Ureter (tissue), 1 donor: Measurements from ENCODE around the gene ANK2. TPM values are rescaled to one million over a fixed set of nuclear protein-coding genes. Genes with fewer than 3 reads are reported as not detected.
"Not testable (repeated sequence)": the region's sequence is repeated elsewhere in the genome, so short reads cannot be mapped to it uniquely, and the experiment has no call there.

ENCODE experiments used
- DNase-seq: peaks from one replicate; pipeline ENCODE4 v3.0.0-alpha.2; 2020; ENCODE audit warnings: low spot score
- total RNA-seq: library from RNA; stranded (reverse); gene quantifications from one replicate; pipeline ENCODE4 v1.2.4, GENCODE V29; 2023
- donor health status: DM: yes; HTN: yes; CAD: no.

Gene ANK2
- total RNA-seq, 1 donor from 2014 or later = 31.4 TPM

DNA sequence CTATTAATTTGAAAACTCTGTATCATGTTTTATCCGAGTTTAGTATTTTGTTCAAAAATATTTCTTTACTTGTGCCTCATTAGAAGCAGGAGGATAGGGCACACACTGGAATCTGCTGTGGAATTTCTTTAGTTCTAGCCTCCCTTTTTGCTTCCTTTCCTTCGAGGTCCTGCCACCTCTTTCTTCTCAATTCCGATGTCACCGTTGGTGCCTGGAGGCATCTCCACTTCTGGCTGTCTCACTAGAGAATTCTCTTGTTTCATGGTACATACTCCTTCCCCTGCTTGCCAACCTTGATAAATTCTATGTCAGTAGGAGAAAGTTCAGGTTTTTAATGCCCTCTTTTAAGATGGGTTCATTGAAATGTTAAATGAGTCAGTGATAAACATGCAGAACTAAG, 140.1 kb downstream of the ANK2 start:
- DNase-seq = no peak

DNA sequence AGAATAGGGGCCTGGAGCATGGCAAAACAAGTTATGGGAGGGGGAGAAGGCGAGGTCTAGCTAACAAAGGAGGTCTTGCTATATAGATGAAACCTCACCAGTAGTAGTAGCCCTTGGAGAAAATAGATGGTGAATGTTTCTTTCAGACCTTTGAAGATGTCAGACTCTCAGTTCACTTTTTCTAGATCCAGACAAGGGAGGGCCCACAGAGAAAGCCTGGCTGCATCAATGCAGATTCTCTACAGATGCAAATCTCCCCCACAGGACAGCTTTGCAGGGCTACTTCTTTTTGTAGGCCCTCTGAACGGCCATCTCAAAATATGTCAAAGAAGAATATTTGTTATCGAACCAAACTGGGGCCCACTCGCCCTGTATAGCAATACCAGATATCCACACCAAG, 159.7 kb downstream of the ANK2 start:
- DNase-seq = no peak

- no peak for DNase-seq
Observed at GRCh38 chr4:113209652-113210320, 160.3 kb downstream of the ANK2 start.

DNA sequence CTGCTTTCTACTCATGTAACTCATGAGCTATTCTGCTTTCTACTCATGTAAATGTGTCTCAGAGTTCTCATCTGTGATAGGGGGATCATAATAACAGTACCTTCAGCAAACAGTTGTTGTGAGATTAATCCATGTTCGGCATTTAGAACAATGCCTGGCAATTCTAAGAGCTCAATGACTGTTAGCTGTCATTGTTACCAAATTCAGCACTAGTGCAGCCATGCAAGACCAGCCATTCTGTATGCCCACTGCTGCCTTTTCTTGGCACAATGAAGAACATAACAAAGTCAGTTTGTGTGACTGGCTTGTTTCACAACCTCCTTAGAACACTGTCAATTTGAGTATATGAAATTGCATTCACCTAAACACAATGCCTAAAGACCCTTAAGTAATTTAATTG, 163.2 kb downstream of the ANK2 start:
- DNase-seq = no peak

DNA sequence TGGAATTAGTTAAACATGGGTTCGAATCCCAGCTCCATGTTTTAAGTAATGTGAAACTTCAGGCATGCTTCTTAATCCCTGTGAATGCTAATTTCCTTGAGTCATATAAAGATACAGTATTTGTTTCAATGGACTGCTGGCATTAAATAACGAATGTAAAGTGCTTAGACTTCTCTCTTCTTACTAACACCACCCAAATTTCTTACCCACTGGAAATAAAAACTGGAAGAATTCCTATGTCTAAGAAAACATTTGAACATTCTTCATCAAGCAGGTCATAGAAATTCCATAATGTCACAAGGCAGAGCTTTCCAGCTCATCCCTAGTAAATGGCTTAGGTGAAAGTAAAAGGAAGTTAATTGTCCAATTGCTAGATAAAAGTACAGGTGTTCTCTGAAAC, 172.5 kb downstream of the ANK2 start:
- DNase-seq = no peak

DNA sequence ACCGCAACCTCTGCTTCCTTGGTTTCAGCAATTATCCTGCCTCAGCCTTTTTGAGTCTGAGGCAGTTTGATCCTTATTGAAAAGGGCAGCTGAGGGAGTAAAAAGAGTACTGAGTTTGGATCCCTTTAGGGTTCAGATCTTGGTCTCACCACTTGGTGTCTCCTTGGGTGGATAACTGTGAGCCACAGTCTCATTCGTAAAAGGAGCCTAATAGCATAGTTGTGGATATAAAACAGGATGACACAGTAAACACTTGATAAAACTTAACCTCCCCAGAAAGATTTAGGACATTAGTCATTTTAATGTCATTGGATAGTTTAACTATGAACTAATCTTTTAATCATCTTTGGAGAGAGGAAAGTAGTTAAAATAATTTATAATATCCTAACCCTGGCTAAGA, 173.0 kb downstream of the ANK2 start:
- DNase-seq = no peak

DNA sequence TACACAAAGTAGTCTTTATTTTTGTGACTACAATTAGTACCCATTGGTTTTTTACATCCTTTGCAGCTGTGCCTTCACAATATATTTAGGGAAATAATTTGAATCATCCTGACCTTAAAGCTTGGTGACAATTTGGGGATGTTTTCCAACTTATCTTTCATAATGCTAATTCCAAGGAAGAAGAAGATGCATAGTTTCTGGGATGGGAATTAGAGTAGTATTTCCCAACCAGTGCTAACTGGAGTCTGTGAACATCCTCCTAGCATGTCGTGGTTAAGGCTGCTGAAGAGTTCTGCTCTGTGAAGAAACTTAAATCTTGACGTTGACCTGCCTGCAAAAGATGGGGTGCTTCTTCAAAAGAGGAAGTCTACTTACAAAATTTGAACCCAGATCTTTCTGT, 173.5 kb downstream of the ANK2 start:
- DNase-seq = no peak

DNA sequence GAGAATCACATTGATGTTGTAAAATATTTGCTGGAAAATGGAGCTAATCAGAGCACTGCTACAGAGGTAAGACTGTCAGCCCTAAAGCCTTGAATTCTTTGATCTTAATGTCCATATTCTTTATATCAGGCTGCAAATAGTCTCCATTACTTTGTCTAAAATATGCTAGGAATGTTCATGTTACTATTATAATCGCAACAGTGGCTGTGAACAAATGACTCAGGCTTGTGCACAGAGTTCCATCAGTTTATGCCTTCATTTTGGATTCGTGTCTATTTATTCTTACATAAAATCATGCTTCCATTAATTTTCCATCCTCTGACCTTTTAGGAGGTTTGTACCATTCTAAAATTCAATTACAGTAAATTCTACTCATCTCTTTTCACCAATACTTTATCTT, 182.7 kb downstream of the ANK2 start:
- DNase-seq = no peak

- no peak for DNase-seq
Observed at GRCh38 chr4:113236916-113237315, 187.5 kb downstream of the ANK2 start.

GRCh38 chr4:113243312-113243711, 193.9 kb downstream of the ANK2 start:
- DNase-seq = no peak

GRCh38 chr4:113244747-113245146, 195.3 kb downstream of the ANK2 start:
- not testable (repeated sequence) for DNase-seq

DNA sequence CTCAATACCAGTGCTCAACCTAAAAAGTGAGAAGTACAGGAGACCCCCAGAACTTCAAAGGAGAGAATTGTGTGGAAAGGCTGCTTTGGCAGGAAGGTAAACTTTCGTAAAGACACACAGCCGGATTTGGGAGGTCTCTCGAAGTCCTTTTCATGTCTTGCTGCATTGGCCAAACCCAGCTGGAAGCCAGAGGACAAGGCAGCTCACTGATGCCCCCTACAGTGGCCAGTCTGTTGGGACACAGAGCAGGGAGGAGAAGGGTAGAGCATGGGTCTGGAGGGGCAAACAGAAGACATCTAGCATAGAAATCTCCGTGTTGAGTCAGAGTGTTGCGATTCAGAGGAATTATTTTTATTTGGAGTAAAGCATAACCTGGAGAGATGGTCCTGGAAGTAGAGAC, 198.9 kb downstream of the ANK2 start:
- DNase-seq = no peak

DNA sequence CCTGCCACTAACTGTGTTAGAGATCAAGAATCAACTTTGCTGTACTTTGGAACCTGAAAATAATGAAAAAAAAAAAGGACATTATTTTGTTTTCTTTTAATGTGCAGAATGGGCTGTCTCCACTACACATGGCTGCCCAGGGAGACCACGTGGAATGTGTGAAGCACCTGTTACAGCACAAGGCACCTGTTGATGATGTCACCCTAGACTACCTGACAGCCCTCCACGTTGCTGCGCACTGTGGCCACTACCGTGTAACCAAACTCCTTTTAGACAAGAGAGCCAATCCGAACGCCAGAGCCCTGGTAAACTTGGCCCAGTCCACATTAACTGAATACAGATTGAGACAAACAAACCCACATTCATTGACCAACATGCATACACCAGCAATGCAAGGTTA, 206.2 kb downstream of the ANK2 start:
- no peak for DNase-seq

DNA sequence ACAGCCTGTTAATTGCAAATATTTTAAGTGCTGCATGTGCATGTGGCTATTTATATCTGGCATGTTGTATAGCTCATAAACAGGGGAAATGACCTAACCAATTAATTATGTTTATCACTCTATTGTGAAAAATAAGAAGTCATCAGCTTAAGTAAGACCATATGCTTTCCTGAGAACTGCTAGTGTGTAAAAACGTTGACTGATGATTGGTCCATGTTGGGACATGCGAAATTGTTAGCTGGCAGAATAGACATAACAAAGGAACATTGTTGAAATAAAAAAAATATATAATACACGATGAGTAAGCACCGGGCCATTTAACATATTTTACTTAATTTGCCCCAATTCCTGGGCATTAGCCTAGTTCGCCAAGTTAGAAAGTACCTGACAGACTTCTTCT, 207.5 kb downstream of the ANK2 start:
- DNase-seq = no peak

GRCh38 chr4:113260688-113261087, 211.2 kb downstream of the ANK2 start:
- DNase-seq = no peak

DNA sequence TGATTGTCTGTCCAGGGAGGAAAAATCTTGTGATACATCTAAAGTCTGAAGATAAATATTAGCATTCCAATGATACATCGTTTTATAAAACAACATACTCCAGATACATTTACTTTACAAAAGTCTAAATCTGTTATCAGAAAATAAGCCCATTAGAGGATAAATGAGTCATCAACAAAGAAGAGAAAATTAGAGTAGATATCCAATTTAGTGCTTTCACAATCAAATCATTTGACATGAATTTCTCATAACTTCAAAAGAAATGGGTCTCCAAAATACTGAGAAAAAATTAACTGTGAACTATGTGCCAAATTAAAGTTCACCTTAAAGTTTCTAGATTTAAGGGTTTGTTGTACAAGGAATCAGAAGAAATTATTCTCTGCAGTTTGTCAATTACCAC, 213.8 kb downstream of the ANK2 start:
- DNase-seq = no peak

- no peak for DNase-seq
Observed at GRCh38 chr4:113270520-113271319, 221.3 kb downstream of the ANK2 start.

DNA sequence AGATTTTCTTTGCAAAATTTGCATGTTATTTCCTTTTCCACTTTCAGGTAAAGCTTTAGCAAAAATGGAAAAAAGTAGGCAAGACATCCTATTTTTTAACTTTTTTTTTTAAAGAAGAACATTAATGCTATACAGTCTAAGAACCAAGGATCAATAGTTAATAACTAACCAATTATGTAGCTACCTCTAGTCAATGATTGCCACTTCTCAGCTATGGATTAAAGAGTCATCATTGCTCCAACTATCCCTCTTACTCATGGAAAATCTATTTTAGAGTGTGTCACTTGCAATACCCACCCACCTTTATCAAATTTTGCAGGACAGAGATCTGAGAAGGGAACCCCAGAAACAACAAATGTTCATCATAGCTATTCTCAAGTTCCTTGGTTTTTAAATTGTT, 223.1 kb downstream of the ANK2 start:
- DNase-seq = no peak

DNA sequence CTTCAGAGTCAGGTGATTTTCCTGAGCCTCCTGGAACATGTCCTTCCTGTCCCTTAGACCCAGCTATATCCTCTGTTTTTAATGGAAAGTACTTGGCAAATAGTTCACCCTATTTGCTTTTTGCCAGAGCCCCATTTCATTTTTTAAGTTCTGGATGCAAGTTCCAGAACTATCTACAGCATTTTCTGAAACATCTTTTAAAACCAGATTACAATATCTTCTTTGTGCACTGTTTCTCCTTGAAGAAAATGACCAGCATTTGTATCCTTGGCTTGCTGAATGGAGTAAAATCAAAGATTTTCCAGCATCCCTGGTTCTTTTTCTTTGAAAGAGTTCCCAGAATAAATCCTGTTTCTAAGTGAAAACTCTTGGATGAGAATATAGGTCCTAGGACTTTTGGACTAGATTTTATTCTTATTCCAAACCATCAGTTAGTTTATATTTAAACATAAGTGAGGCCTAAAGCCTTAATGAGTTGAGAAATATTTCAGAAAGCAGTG, 224.3 kb downstream of the ANK2 start:
- DNase-seq = no peak

GRCh38 chr4:113276464-113277170, 227.2 kb downstream of the ANK2 start:
- no peak for DNase-seq

- peak; percentile 60 for DNase-seq
Observed at GRCh38 chr4:113278324-113278934, 229.0 kb downstream of the ANK2 start.

GRCh38 chr4:113285501-113285900, 236.0 kb downstream of the ANK2 start:
- DNase-seq = no peak
